Keratinocyte (primary cell): ENCODE measurements around the gene MRTFB. TPM values are rescaled to one million over a fixed set of nuclear protein-coding genes. Genes with fewer than 3 reads are reported as not detected.

Experiments
- DNase-seq: peaks from one replicate; pipeline ENCODE4 v3.0.0-alpha.2; 2011; ENCODE audit warnings: low read depth, missing footprints, low spot score
- FAIRE-seq: peaks from 2 replicates; lab custom pipeline; 2011; peaks lifted over from hg19 to GRCh38; lab: Jason Lieb, UNC
- H2AFZ ChIP-seq: 2 replicates; pipeline ENCODE4 v1.6.0; 2012; ENCODE audit warnings: low read length, control low read depth, inconsistent platforms; ENCODE audit not compliant: control insufficient read depth
- H3K27ac ChIP-seq: 2 replicates; pipeline ENCODE4 v1.5.1; 2011; ENCODE audit warnings: low read length; ENCODE audit not compliant: control insufficient read depth, insufficient read depth
- H3K27me3 ChIP-seq: 3 replicates; pipeline ENCODE4 v1.6.0; 2011; ENCODE audit warnings: low read length; ENCODE audit not compliant: control insufficient read depth, insufficient read depth; ENCODE audit errors: extremely low read depth
- H3K36me3 ChIP-seq, 2 experiments: 2 replicates in 1 of 2; 3 replicates in 1 of 2; pipeline ENCODE4 v1.5.1; 2011; ENCODE audit warnings: low read length in 2 of 2, mild to moderate bottlenecking in 1 of 2; ENCODE audit not compliant: control insufficient read depth in 2 of 2, insufficient read depth in 2 of 2; ENCODE audit errors: extremely low read depth in 1 of 2
- H3K4me1 ChIP-seq: 3 replicates; pipeline ENCODE4 v1.5.1; 2011; ENCODE audit warnings: low read length; ENCODE audit not compliant: control insufficient read depth, insufficient read depth; ENCODE audit errors: extremely low read depth
- H3K4me2 ChIP-seq: 3 replicates; pipeline ENCODE4 v1.6.0; 2011; ENCODE audit warnings: low read depth, low read length; ENCODE audit not compliant: control insufficient read depth, insufficient read depth; ENCODE audit errors: extremely low read depth
- H3K4me3 ChIP-seq, 3 experiments: fragments of 200-600 bp in 1 of 3; sonication (generic) in 1 of 3; 2 replicates in 2 of 3; 3 replicates in 1 of 3; pipeline ENCODE4 v1.5.1; 2011 to 2016; ENCODE audit warnings: low read length in 3 of 3, mild to moderate bottlenecking in 3 of 3, control low read depth in 2 of 3, inconsistent platforms in 1 of 3, low read depth in 1 of 3, mixed read lengths in 1 of 3, mixed run types in 1 of 3, moderate library complexity in 1 of 3; ENCODE audit not compliant: control insufficient read depth in 2 of 3, insufficient read depth in 2 of 3; ENCODE audit errors: extremely low read depth in 1 of 3
- H3K79me2 ChIP-seq: 2 replicates; pipeline ENCODE4 v1.6.0; 2012; ENCODE audit warnings: low read length; ENCODE audit not compliant: control insufficient read depth, insufficient read depth
- H3K9ac ChIP-seq: 3 replicates; pipeline ENCODE4 v1.6.0; 2011; ENCODE audit warnings: low read length; ENCODE audit not compliant: control insufficient read depth, insufficient read depth; ENCODE audit errors: extremely low read depth
- H3K9me1 ChIP-seq: 3 replicates; pipeline ENCODE4 v1.6.0; 2011; ENCODE audit warnings: low read length; ENCODE audit not compliant: control insufficient read depth, insufficient read depth; ENCODE audit errors: extremely low read depth
- H3K9me3 ChIP-seq: 2 replicates; pipeline ENCODE4 v1.5.1; 2012; ENCODE audit warnings: low read depth, low read length; ENCODE audit not compliant: control insufficient read depth
- H4K20me1 ChIP-seq: 3 replicates; pipeline ENCODE4 v1.6.0; 2011; ENCODE audit warnings: low read length; ENCODE audit not compliant: control insufficient read depth, insufficient read depth; ENCODE audit errors: extremely low read depth
- CTCF ChIP-seq, 3 experiments: IDR thresholded peaks in 1 of 3; conservative IDR thresholded peaks in 1 of 3; optimal IDR thresholded peaks in 1 of 3; 2 replicates in 2 of 3; 3 replicates in 1 of 3; pipeline versions ENCODE3 to v1.5.1; 2011; ENCODE audit warnings: low read length in 3 of 3, mild to moderate bottlenecking in 3 of 3, moderate library complexity in 2 of 3, control low read depth in 1 of 3, inconsistent platforms in 1 of 3; ENCODE audit not compliant: insufficient read depth in 2 of 3; ENCODE audit errors: extremely low read depth in 1 of 3
- EZH2 ChIP-seq: IDR thresholded peaks from one replicate; pipeline ENCODE4 v1.6.1; 2012; ENCODE audit warnings: inconsistent platforms, mild to moderate bottlenecking, low read length, moderate library complexity
- dilution Hi-C: fragments of 300-500 bp; cut with MboI; formaldehyde crosslinking; loops from one replicate; pipeline ENCODE4 v1.7.0; 2020; ENCODE audit warnings: low sequenced_read_pairs; ENCODE audit not compliant: extremely low pct_ligation_motif_present
- polyA plus RNA-seq, 5 experiments: library from polyadenylated mRNA; depleted of rRNA in 3 of 5; stranded (reverse) in 3 of 5; stranded (forward) in 1 of 5; unstranded in 1 of 5; fragments of >200 nt; gene quantifications; 1 replicate in 1 of 5; 2 replicates in 3 of 5; 3 replicates in 1 of 5; pipeline versions ENCODE4 v1.2.1 to v1.2.3, GENCODE V29; 2011 to 2012; ENCODE audit warnings: missing spikeins in 2 of 5, low read depth in 1 of 5, low replicate concordance in 1 of 5

The MRTFB gene
- polyA plus RNA-seq, 1 donor (not counting 4 experiments of a cell fraction or from before 2014, with no cell fraction given) = 12.1 TPM

DNA sequence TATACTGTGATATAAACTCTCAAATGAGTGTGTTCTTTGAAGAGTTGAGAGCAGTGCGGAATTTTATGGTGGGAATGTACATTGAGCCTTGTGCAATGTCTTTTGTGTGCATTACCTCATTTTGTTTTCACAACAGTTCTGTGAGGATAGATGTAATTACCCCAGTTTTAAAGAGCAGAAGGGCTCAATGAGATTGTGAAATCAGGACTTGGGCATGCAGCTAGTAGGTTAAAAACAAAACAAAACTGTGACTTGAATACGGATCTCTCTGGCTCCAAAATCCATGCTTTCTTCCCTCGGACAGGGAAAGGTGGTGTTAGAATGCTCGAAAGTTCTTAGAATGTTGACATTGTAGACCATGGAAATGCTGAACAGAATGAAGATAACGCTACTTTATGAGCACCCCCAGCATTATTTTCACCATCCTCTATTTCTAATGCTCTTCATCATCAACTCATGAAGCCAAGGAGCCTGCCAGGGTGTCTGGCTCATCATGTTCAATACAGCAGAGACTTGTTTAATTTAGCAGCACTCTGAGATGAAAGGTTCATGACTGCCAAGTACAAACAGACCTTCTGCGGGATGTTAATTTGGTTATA lies 17.1 kb downstream of the MRTFB start:
- no peaks in the 10 kb centered on the region for H3K27me3 ChIP-seq
- H4K20me1 ChIP-seq = no peaks in the 10 kb centered on the region
- H3K27ac ChIP-seq = peak overlapping the region; percentile 41
- H3K79me2 ChIP-seq = peaks cover 30% of the 10 kb centered on the region
- no peaks in the 10 kb centered on the region for H3K9me3 ChIP-seq
- no peak for TF ChIP-seq CTCF (optimal IDR thresholded peaks at IDR 0.05 in 1 of 3, IDR thresholded peaks at IDR 0.05 in 1 of 3, conservative IDR thresholded peaks at IDR 0.05 in 1 of 3; ENCODE audit: extremely low read depth in 1 of 3, insufficient read depth in 2 of 3, low read length in 3 of 3)
- no peak for TF ChIP-seq EZH2
- dilution Hi-C loops = no loop called here
- peaks cover 2% of the 10 kb centered on the region for H3K9me1 ChIP-seq
- peaks cover 4 to 6% of the 10 kb centered on the region in 2 experiments for H3K36me3 ChIP-seq
- no peak overlapping the region for H3K9ac ChIP-seq
- FAIRE-seq (peak; percentile 61), DNase-seq (no peak)
- H3K4me2 ChIP-seq = peak overlapping the region; percentile 24
- peaks cover 15% of the 10 kb centered on the region for H3K4me1 ChIP-seq
- H3K4me3 ChIP-seq = no peak overlapping the region
- no peak overlapping the region for H2AFZ ChIP-seq

DNA sequence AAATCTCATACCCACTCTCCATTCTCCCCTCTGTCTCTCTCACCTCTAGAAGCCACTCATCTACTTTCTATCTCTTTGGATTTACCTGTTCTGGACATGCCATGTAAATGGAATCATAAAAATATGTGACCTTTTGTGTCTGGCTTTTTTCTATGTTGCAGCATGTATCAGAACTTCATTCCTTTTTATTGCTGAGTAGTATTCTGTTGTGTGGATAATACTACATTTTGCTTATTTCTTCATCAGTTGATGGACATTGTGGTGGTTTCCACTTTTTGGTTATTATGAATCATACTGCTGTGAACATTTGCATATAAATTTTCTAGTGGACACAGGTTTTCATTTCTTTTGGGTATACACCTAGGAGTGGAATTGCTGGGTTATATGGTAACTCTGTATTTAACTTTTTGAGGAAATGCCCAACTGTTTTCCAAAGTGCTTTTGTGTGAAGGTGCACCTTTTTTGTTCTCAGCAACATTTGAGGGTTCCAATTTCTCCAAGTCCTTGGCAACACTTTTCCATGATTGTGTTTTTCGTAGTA lies 18.2 kb downstream of the MRTFB start:
- H3K4me3 ChIP-seq = no peak overlapping the region
- FAIRE-seq (no peak), DNase-seq (no peak)
- H3K27ac ChIP-seq = no peak overlapping the region
- H4K20me1 ChIP-seq = no peaks in the 10 kb centered on the region
- H3K79me2 ChIP-seq = peaks cover 22% of the 10 kb centered on the region
- H2AFZ ChIP-seq = no peak overlapping the region
- H3K4me2 ChIP-seq = no peak overlapping the region
- H3K36me3 ChIP-seq = peaks cover 0 to 1% of the 10 kb centered on the region in 2 experiments
- no peaks in the 10 kb centered on the region for H3K9me3 ChIP-seq
- peaks cover 2% of the 10 kb centered on the region for H3K9me1 ChIP-seq
- no peak overlapping the region for H3K9ac ChIP-seq
- TF ChIP-seq EZH2 (no peak), CTCF (optimal IDR thresholded peaks at IDR 0.05 in 1 of 3, IDR thresholded peaks at IDR 0.05 in 1 of 3, conservative IDR thresholded peaks at IDR 0.05 in 1 of 3; ENCODE audit: extremely low read depth in 1 of 3, insufficient read depth in 2 of 3, low read length in 3 of 3) (no peak)
- H3K4me1 ChIP-seq = peaks cover 15% of the 10 kb centered on the region
- dilution Hi-C loops = no loop called here
- no peaks in the 10 kb centered on the region for H3K27me3 ChIP-seq
